ENCODE data around the gene TSHZ2.

TSHZ2 gene

GRCh38 chr20:53208110-53208832, 236.1 kb downstream of the TSHZ2 start:
- no peaks in the 10 kb centered on the region for H3K27me3 Mint-ChIP-seq
- no peaks in the 10 kb centered on the region for H3K9me3 Mint-ChIP-seq
- H3K36me3 Mint-ChIP-seq (ENCODE audit: low read depth) = no peaks in the 10 kb centered on the region
- H3K4me1 Mint-ChIP-seq (ENCODE audit: low read depth) = peaks cover 19% of the 10 kb centered on the region
- DNase-seq = no peak
- no peak overlapping the region for H3K4me3 Mint-ChIP-seq
- peak overlapping the region; percentile 2 for H3K27ac Mint-ChIP-seq

- no peak for DNase-seq
- no peaks in the 10 kb centered on the region for H3K27me3 Mint-ChIP-seq
- H3K9me3 Mint-ChIP-seq = no peaks in the 10 kb centered on the region
- peaks cover 25% of the 10 kb centered on the region for H3K4me1 Mint-ChIP-seq (ENCODE audit: low read depth)
- H3K4me3 Mint-ChIP-seq = no peak overlapping the region
- H3K27ac Mint-ChIP-seq = no peak overlapping the region
- no peaks in the 10 kb centered on the region for H3K36me3 Mint-ChIP-seq (ENCODE audit: low read depth)
These were observed 237.9 kb downstream of the TSHZ2 start for GRCh38 chr20:53210041-53210440.

- no peak for DNase-seq
- no peak overlapping the region for H3K27ac Mint-ChIP-seq
- H3K4me3 Mint-ChIP-seq = no peak overlapping the region
- peaks cover 31% of the 10 kb centered on the region for H3K4me1 Mint-ChIP-seq (ENCODE audit: low read depth)
- H3K27me3 Mint-ChIP-seq = no peaks in the 10 kb centered on the region
- no peaks in the 10 kb centered on the region for H3K9me3 Mint-ChIP-seq
- H3K36me3 Mint-ChIP-seq (ENCODE audit: low read depth) = no peaks in the 10 kb centered on the region
These were observed 238.8 kb downstream of the TSHZ2 start for GRCh38 chr20:53210931-53211330.

GRCh38 chr20:53212018-53212417, 239.9 kb downstream of the TSHZ2 start:
- no peak for DNase-seq
- Mint-ChIP-seq H3K9me3 (no peaks in the 10 kb centered on the region), H3K4me1 (ENCODE audit: low read depth) (peaks cover 39% of the 10 kb centered on the region), H3K27ac (no peak overlapping the region), H3K36me3 (ENCODE audit: low read depth) (no peaks in the 10 kb centered on the region), H3K4me3 (no peak overlapping the region), H3K27me3 (no peaks in the 10 kb centered on the region)

DNA sequence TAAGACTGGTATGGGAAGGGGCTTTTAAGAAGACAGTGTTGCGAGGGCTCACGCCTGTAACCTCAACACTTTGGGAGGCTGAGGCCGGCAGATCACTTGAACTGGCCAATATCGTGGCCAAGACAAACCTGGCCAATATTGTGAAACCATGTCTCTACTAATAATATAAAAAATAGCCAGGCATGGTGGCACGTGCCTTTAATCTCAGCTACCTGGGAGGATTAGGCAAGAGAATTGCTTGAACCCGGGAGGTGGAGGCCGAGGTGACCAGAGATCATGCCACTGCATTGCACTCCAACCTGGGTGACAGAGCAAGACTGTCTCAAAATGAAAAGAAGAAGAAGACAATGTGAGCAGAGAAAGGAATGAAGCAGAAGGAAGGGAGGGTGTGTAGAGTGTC, 242.2 kb downstream of the TSHZ2 start:
- no peaks in the 10 kb centered on the region for H3K27me3 Mint-ChIP-seq
- no peak for DNase-seq

DNA sequence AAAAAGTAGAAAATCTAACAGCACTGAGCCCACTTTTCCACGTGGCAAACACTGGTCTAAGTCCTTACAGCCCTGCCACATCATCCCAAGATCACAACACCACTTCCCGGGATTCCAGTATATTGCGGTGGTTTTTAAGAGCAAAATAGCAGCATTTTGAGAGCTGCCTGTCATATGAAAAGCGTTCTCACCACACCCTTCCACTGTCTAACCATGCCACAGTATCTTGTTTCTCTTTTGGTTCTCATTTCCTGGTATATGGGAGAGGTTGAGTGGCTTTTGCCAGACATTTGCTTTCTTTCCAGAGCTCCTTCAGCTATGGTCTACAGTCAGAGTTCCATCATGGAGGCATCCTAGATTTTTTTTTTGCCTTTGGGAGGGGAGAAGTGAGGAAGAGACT, 243.0 kb downstream of the TSHZ2 start:
- peak overlapping the region; percentile 88 for H3K27ac Mint-ChIP-seq
- no peak overlapping the region for H3K4me3 Mint-ChIP-seq
- H3K9me3 Mint-ChIP-seq = no peaks in the 10 kb centered on the region
- DNase-seq = no peak
- no peaks in the 10 kb centered on the region for H3K36me3 Mint-ChIP-seq (ENCODE audit: low read depth)
- no peaks in the 10 kb centered on the region for H3K27me3 Mint-ChIP-seq
- H3K4me1 Mint-ChIP-seq (ENCODE audit: low read depth) = peaks cover 34% of the 10 kb centered on the region

More for the DNA sequence above, 242.2 kb downstream of the TSHZ2 start:
- Mint-ChIP-seq H3K9me3 (no peaks in the 10 kb centered on the region), H3K4me1 (ENCODE audit: low read depth) (peaks cover 33% of the 10 kb centered on the region), H3K36me3 (ENCODE audit: low read depth) (no peaks in the 10 kb centered on the region), H3K27ac (no peak overlapping the region), H3K4me3 (no peak overlapping the region)

- peaks cover 5% of the 10 kb centered on the region for H3K9me3 Mint-ChIP-seq
- peak overlapping the region; percentile 53 for H3K4me3 Mint-ChIP-seq
- H3K27ac Mint-ChIP-seq = peak overlapping the region; percentile 87
- peaks cover 45% of the 10 kb centered on the region for H3K4me1 Mint-ChIP-seq (ENCODE audit: low read depth)
- no peaks in the 10 kb centered on the region for H3K27me3 Mint-ChIP-seq
- H3K36me3 Mint-ChIP-seq (ENCODE audit: low read depth) = peaks cover 5% of the 10 kb centered on the region
- DNase-seq = no peak
These were observed 244.3 kb downstream of the TSHZ2 start for GRCh38 chr20:53216478-53216855.

DNA sequence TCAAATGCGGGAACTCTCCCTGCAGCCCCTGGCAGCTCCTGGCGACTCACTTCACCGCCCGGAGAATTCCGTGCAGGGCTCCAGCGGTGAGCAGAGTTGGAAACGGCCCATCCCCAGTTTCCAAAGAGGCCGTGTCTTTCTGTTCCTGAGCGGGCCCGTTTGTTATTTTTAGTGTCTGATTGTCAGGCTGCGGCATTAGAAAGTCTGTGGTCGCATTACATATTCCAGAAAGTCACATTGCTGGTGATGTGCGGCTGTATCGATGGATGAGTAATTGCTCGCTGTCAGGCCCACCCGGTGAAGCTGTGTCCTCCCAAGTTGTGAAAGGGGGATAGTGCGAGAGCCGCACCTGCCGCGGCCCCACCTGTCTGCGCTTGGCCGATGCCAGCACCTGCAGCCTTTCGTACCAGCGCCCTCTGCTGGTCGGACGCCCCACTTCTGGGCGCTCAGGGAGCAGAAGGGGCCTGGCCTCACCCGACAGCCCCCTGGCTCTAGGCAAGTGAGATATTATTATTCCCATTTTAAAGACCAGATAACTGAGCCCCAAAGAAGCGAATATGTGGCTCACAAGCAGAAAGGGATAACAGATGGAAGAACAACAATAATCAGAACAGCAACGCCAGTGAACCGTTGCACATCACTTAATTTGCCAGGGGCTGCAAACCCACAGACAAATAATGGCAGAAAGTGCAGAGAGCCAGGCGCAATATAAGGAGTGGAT, 244.9 kb downstream of the TSHZ2 start:
- H3K27me3 Mint-ChIP-seq = peaks cover under 1% of the 10 kb centered on the region
- H3K36me3 Mint-ChIP-seq (ENCODE audit: low read depth) = peaks cover 5% of the 10 kb centered on the region
- H3K9me3 Mint-ChIP-seq = peaks cover 6% of the 10 kb centered on the region
- peak; percentile 88 for DNase-seq
- H3K4me1 Mint-ChIP-seq (ENCODE audit: low read depth) = peaks cover 45% of the 10 kb centered on the region
- peak overlapping the region; percentile 87 for H3K27ac Mint-ChIP-seq
- H3K4me3 Mint-ChIP-seq = peak overlapping the region; percentile 53

DNA sequence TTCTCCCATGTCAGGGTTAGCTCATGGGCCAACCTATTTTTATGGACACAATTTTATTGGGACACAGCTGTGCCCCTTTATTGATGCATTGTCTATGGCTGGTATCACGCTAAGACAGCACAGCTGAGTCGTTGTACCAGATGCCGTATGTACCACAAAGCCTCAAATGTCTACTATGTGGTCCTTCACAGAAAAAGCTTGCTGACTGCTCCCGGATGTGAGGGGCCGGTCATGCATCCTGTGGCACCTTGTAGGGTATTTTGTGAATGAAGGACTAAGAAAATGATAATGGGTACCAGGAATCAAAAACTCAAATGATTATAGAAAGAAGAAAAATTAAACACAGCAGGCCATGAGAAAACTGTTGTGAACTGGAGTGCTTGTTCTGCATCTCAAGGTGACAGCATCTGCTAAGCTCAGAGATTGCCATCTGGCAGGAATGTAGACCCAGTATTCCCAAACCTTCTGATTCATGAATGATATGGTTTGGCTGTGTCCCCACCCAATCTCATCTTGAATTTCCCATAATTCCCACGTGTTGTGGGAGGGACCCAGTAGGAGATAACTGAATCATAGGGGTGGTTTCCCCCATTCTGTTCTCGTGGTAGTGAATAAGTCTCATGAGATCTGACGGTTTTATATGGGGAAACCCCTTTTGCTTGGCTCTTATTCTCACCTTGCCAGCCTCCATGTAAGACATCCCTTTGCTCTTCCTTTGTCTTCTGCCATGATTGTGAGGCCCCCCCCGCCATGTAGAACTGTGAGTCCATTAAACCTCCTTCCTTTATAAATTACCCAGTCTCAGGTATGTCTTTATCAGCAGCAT, 248.5 kb downstream of the TSHZ2 start:
- no peak overlapping the region for H3K4me3 Mint-ChIP-seq
- no peak for DNase-seq
- peaks cover 6% of the 10 kb centered on the region for H3K9me3 Mint-ChIP-seq
- H3K27ac Mint-ChIP-seq = peak overlapping the region; percentile 69
- H3K27me3 Mint-ChIP-seq = peaks cover 8% of the 10 kb centered on the region
- H3K4me1 Mint-ChIP-seq (ENCODE audit: low read depth) = peaks cover 42% of the 10 kb centered on the region
- H3K36me3 Mint-ChIP-seq (ENCODE audit: low read depth) = peaks cover 7% of the 10 kb centered on the region

GRCh38 chr20:53221731-53222130, 249.6 kb downstream of the TSHZ2 start:
- no peak for DNase-seq
- H3K27ac Mint-ChIP-seq = no peak overlapping the region
- peaks cover 32% of the 10 kb centered on the region for H3K4me1 Mint-ChIP-seq (ENCODE audit: low read depth)
- peaks cover 6% of the 10 kb centered on the region for H3K9me3 Mint-ChIP-seq
- H3K4me3 Mint-ChIP-seq = no peak overlapping the region
- peaks cover 8% of the 10 kb centered on the region for H3K27me3 Mint-ChIP-seq
- H3K36me3 Mint-ChIP-seq (ENCODE audit: low read depth) = peaks cover 7% of the 10 kb centered on the region

GRCh38 chr20:53222416-53222815, 250.3 kb downstream of the TSHZ2 start:
- Mint-ChIP-seq H3K36me3 (ENCODE audit: low read depth) (peaks cover 7% of the 10 kb centered on the region), H3K4me1 (ENCODE audit: low read depth) (peaks cover 25% of the 10 kb centered on the region), H3K27ac (no peak overlapping the region), H3K9me3 (peaks cover 6% of the 10 kb centered on the region), H3K4me3 (no peak overlapping the region), H3K27me3 (peaks cover 8% of the 10 kb centered on the region)
- no peak for DNase-seq

DNA sequence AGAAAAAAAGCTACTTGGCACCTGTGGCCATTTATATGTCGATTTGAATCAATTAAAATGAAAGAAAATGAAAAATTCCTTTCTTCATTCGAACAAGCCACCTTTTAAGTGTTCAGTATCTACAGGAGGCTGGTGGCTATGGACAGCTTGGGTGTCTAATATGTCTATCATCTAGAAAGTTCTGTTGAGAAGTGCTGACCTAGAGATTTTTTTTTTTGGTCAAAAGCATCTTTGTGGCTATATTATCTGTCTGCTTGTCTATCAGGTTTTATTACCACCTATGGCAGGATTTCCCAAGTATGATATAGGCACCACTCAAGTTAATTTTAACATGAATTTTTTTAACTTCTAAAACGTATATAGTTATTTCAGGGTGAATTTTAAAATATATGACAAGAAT, 250.8 kb downstream of the TSHZ2 start:
- DNase-seq = no peak
- Mint-ChIP-seq H3K27me3 (peaks cover 8% of the 10 kb centered on the region), H3K27ac (no peak overlapping the region), H3K4me1 (ENCODE audit: low read depth) (peaks cover 23% of the 10 kb centered on the region), H3K4me3 (no peak overlapping the region), H3K9me3 (peaks cover 6% of the 10 kb centered on the region), H3K36me3 (ENCODE audit: low read depth) (peaks cover 7% of the 10 kb centered on the region)

DNA sequence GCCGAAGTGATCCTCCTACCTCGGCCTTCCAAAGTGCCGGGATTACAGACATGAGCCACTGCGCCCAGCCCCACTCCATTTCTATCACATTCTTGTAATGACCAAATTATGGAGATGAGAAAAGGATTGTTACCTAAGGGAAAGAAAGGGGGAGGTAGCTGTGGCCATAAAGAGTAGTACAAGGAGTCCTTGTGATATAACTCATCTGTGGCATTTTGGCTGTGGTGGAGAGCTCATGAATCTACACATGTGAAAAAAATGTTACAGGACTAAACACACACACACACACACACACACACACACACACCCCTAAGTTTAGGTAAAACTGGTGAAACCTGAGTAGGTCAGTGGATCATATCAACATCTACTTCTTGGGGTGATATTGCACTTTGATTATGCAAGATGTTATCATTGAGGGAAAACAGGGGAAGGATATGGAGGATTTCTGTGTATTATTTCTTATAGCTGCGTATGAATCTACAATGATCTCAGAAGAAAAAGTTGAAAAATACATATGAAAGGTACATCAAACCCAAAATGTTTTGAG, 251.5 kb downstream of the TSHZ2 start:
- peaks cover 21% of the 10 kb centered on the region for H3K4me1 Mint-ChIP-seq (ENCODE audit: low read depth)
- H3K27ac Mint-ChIP-seq = no peak overlapping the region
- no peak for DNase-seq
- H3K4me3 Mint-ChIP-seq = no peak overlapping the region
- peaks cover 7% of the 10 kb centered on the region for H3K36me3 Mint-ChIP-seq (ENCODE audit: low read depth)
- H3K9me3 Mint-ChIP-seq = peaks cover 6% of the 10 kb centered on the region
- peaks cover 9% of the 10 kb centered on the region for H3K27me3 Mint-ChIP-seq

DNA sequence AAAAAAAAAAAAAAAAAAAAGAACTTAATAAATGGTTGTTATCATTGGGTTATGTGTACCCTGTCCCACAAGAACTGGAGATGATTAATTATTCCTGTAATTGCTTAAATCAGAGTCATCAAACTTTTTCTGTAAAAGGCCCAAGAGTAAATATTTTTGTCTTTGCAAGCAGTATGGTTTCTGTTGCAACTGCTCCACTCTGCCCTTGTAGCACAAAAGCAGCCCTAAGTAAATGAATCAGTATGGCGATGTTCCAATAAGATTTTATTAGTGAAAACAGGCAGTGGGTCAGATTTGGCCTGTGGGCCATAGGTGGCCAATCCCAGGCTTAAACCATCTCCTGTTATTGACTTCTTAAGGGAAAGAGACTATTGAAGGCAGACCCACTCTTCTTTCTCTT, 252.7 kb downstream of the TSHZ2 start:
- H3K4me1 Mint-ChIP-seq (ENCODE audit: low read depth) = peaks cover 21% of the 10 kb centered on the region
- H3K4me3 Mint-ChIP-seq = no peak overlapping the region
- H3K9me3 Mint-ChIP-seq = peaks cover 6% of the 10 kb centered on the region
- peaks cover 17% of the 10 kb centered on the region for H3K27me3 Mint-ChIP-seq
- no peak for DNase-seq
- peaks cover 7% of the 10 kb centered on the region for H3K36me3 Mint-ChIP-seq (ENCODE audit: low read depth)
- no peak overlapping the region for H3K27ac Mint-ChIP-seq

Measured in activated T-cell treated with anti-CD3 and anti-CD28 coated beads, Interleukin-2, amount 50 U/mL, for 24 hours (primary cell).